Sigmoid colon (tissue), 7 donors: Measurements from ENCODE around the gene KRTAP10-12. TPM values are rescaled to one million over a fixed set of nuclear protein-coding genes. Genes with fewer than 3 reads are reported as not detected.
"Not testable (repeated sequence)": the region's sequence is repeated elsewhere in the genome, so short reads cannot be mapped to it uniquely, and the experiment has no call there.

Source experiments
- DNase-seq: peaks from one replicate; pipeline ENCODE4 v3.0.0-alpha.2; 2019
- H3K27ac ChIP-seq, 4 donors: fragments of 200-600 bp; sonication (generic); one replicate each; pipeline ENCODE4 v1.5.1; 2016 to 2019; ENCODE audit warnings: mild to moderate bottlenecking in 1 of 4
- H3K27me3 ChIP-seq, 3 donors: fragments of 200-600 bp; sonication (generic); one replicate each; pipeline ENCODE4 v1.5.1; 2019; ENCODE audit warnings: mild to moderate bottlenecking in 1 of 3
- H3K36me3 ChIP-seq, 4 donors: fragments of 200-600 bp; sonication (generic); one replicate each; pipeline ENCODE4 v1.5.1; 2016 to 2019
- H3K4me1 ChIP-seq, 4 donors: fragments of 200-600 bp; sonication (generic); one replicate each; pipeline ENCODE4 v1.5.1; 2017 to 2019
- H3K4me3 ChIP-seq, 4 donors: fragments of 200-600 bp; sonication (generic); one replicate each; pipeline ENCODE4 v1.5.1; 2017 to 2019; ENCODE audit warnings: mild to moderate bottlenecking in 2 of 4, moderate library complexity in 1 of 4
- H3K9me3 ChIP-seq, 4 donors: fragments of 200-600 bp in 3 of 4; sonication (generic) in 3 of 4; one replicate each; pipeline versions ENCODE4 v1.5.1 to v1.6.1; 2013 to 2019
- EP300 ChIP-seq, 4 donors: sonication (generic); formaldehyde crosslinking; IDR thresholded peaks; one replicate each; pipeline ENCODE4 v1.6.1; 2017; ENCODE audit warnings: antibody characterized with exemption in 4 of 4
- POLR2A ChIP-seq, 2 donors: fragments of 450-650 bp; IDR thresholded peaks; one replicate each; pipeline ENCODE4 v1.6.1; 2016; ENCODE audit warnings: antibody characterized with exemption in 2 of 2, mild to moderate bottlenecking in 2 of 2, moderate library complexity in 2 of 2
- POLR2AphosphoS5 ChIP-seq, 4 donors: sonication (generic); formaldehyde crosslinking; IDR thresholded peaks; one replicate each; pipeline ENCODE4 v1.6.1; 2017; ENCODE audit warnings: antibody characterized with exemption in 4 of 4
- WGBS, 2 donors: extraction: QIAGEN DNeasy Blood & Tissue Kit; methylation state at CpG; one replicate each; pipeline ENCODE4 v1.1.7; 2013; 5-methylcytosine and 5-hydroxymethylcytosine counted together
- intact Hi-C: fragments of 100-400 bp; cut with DNase I; formaldehyde crosslinking; loops from one replicate; pipeline ENCODE4 v1.15.1; 2023
- polyA plus RNA-seq, 3 donors: library from polyadenylated mRNA; stranded (reverse); fragments of 200-250 nt; gene quantifications; one replicate each; pipeline ENCODE4 v1.2.3, GENCODE V29; 2013
- total RNA-seq, 4 donors: library from RNA; depleted of rRNA; stranded (reverse); fragments of >200 nt; gene quantifications; one replicate each; pipeline ENCODE4 v1.1.0, GENCODE V29; 2016
- TF ChIP-seq, protein P1 (sequence below), 4 experiments: fragments of 450-650 bp in 3 of 4; fragments of 200-600 bp in 1 of 4; IDR thresholded peaks; one replicate each; pipeline ENCODE4 v1.5.1; 2016 to 2019; ENCODE audit warnings: antibody characterized with exemption in 4 of 4, mild to moderate bottlenecking in 3 of 4, moderate library complexity in 2 of 4
- donor health status: healthy with polysubstance abuse.
- donor health status: Bipolar disorder and iron deficiency.
- donor health status: healthy.

KRTAP10-12 gene
- total and polyA plus RNA-seq, 7 donors: not detected

DNA sequence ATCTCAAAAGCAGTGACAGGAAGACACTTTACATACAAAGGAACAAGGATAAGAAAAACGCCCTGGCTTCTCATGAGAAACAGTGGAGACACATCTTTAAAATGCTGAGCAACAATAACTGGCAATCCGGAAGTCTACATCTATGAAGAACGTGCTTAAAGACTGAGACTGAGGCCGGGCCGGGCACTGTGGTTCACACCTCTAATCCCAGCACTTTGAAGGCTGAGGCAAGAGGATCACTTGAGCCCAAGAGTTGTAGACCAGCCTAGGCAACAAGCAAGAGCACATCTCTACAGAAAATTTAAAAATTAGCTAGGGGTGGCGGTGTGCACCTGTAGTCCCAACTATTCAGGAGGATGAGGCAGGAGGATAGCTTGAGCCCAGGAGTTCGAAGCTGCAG is 12.9 kb upstream of the KRTAP10-12 start:
- Histone ChIP-seq H3K36me3 (no peaks in the 10 kb centered on the region), H3K4me3 (no peak overlapping the region), H3K27ac (no peak overlapping the region), H3K4me1 (no peaks in the 10 kb centered on the region), H3K27me3 (peaks cover 0 to 37% (median 8%) of the 10 kb centered on the region in 3 donors), H3K9me3 (no peaks in the 10 kb centered on the region)
- intact Hi-C loops: no loop called here
- WGBS, 2 donors: 64 to 81% methylated on average over 7 of the region's 7 CpGs
- no peak for TF ChIP-seq POLR2A (IDR thresholded peaks at IDR 0.05)
- no peak for TF ChIP-seq EP300 (IDR thresholded peaks at IDR 0.05)
- TF ChIP-seq POLR2AphosphoS5 (IDR thresholded peaks at IDR 0.05): no peak
- TF ChIP-seq, protein P1, sequence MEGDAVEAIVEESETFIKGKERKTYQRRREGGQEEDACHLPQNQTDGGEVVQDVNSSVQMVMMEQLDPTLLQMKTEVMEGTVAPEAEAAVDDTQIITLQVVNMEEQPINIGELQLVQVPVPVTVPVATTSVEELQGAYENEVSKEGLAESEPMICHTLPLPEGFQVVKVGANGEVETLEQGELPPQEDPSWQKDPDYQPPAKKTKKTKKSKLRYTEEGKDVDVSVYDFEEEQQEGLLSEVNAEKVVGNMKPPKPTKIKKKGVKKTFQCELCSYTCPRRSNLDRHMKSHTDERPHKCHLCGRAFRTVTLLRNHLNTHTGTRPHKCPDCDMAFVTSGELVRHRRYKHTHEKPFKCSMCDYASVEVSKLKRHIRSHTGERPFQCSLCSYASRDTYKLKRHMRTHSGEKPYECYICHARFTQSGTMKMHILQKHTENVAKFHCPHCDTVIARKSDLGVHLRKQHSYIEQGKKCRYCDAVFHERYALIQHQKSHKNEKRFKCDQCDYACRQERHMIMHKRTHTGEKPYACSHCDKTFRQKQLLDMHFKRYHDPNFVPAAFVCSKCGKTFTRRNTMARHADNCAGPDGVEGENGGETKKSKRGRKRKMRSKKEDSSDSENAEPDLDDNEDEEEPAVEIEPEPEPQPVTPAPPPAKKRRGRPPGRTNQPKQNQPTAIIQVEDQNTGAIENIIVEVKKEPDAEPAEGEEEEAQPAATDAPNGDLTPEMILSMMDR (IDR thresholded peaks at IDR 0.05): no peak
- no peak for DNase-seq

DNA sequence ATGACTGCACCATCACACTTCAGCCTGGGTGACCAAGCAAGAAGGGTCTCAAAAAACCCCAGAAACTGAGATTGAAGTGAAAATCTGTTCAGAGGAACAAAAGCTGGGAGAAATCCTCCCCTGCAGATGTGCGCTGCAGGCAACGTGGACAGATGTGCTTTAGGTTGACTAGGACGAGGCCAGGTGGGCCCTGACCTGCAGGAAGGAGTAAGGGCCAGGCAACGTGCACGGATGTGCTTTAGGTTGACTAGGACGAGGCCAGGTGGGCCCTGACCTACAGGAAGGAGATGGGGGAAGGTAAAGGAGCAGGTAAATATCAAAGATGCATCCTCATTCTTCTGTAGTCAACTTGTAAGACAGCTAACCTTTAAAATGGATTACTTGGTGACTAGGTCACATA is 12.5 kb upstream of the KRTAP10-12 start:
- WGBS, 2 donors: 49 to 76% methylated on average over 6 of the region's 6 CpGs
- Histone ChIP-seq H3K4me3 (no peak overlapping the region), H3K27ac (no peak overlapping the region), H3K9me3 (no peaks in the 10 kb centered on the region), H3K36me3 (no peaks in the 10 kb centered on the region), H3K27me3 (peaks cover 0 to 37% (median 8%) of the 10 kb centered on the region in 3 donors), H3K4me1 (no peaks in the 10 kb centered on the region)
- DNase-seq: no peak
- TF ChIP-seq, protein P1 (IDR thresholded peaks at IDR 0.05): no peak
- TF ChIP-seq EP300 (IDR thresholded peaks at IDR 0.05): no peak
- no peak for TF ChIP-seq POLR2A (IDR thresholded peaks at IDR 0.05)
- TF ChIP-seq POLR2AphosphoS5 (IDR thresholded peaks at IDR 0.05): no peak
- intact Hi-C loops: no loop called here

- DNase-seq, intact Hi-C loops: not testable (repeated sequence)
These were observed 11.9 kb upstream of the KRTAP10-12 start for GRCh38 chr21:44685050-44685449.

DNA sequence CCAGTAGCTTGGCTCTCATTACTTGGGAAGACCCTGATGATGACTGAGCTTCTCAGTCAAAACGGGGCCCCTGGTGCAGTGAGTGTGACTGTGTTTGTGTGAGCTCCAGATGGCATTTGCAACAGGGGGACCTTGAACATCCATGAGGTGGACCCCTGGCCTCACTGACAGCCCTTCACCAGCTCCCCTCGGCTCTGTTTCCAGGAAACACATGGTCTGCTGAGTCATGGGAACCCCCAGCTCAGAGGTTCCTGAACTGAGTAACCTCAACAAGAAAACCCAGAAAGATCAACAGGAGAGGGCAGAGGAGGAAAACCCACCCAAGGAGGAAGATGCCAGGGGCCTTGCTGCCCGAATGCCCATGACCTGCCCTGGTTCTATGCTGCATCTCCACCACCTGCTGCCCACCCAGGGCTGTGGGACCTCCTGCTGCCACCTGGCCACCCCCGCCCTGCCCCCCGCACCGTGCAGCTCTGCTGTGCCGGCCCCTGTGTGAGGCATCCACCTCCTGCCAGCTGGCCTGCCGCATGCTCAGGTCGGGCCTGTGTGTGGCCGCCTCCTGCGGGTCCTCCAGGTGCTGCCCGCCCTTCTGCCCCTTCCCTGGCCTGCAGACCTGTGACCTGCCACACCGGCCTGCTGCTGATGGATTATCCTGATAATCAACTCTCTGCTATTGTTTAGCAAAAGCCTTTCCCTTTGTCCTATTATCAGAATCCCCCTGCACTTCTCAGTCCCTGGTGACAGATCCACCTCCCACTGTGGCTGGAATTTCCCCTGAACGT is 10.8 kb upstream of the KRTAP10-12 start:
- DNase-seq: no peak
- no peak for TF ChIP-seq POLR2AphosphoS5 (IDR thresholded peaks at IDR 0.05)
- TF ChIP-seq EP300 (IDR thresholded peaks at IDR 0.05): no peak

More at GRCh38 chr21:44685050-44685449, 11.9 kb upstream of the KRTAP10-12 start:
- H3K9me3 ChIP-seq, H3K4me3 ChIP-seq, H3K4me1 ChIP-seq, H3K27ac ChIP-seq, H3K36me3 ChIP-seq: not testable (repeated sequence)
- 72 to 91% methylated on average over 6 of the region's 6 CpGs for WGBS, 2 donors
- peaks cover 0 to 37% (median 8%) of the 10 kb centered on the region in 3 donors for H3K27me3 ChIP-seq

DNA sequence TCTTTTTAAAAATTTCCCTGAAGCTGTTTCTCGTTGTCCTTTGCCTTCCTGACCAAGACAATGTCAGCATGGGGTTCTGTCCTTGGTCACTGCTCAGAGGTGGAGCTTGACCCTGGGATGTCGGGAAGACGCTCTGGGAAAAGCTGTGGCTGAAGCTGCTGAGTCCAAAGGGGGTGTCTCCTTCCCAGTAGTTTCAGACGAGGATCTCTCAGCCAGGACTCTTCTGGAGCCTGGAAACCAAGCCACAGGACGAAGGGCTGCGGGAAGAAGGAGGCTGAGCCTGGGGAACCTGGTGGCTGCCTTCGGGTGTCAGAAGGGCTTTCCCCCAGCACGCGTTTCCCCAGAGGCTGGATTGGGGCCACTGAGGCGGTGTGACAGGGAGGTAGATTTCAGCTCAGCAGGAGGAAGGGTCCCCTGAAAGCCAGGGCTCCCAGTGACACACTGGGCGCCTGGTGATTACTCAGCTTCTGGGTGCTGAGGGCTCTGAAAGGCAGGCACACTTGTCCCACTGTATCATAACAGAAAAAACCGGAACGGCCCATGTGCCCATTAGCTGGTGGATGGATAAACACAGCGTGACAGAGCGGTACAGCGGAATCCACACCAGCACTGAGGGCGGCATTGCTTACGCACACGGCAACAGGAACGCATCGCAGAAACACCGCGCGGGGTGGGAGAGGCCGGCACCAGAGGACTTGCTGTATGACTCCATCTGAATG is 10.0 kb upstream of the KRTAP10-12 start:
- no peak for TF ChIP-seq POLR2A (IDR thresholded peaks at IDR 0.05)
- TF ChIP-seq, protein P1 (IDR thresholded peaks at IDR 0.05): no peak
- no peak for TF ChIP-seq EP300 (IDR thresholded peaks at IDR 0.05)
- TF ChIP-seq POLR2AphosphoS5 (IDR thresholded peaks at IDR 0.05): no peak
- WGBS, 2 donors: 70 to 78% methylated on average over 25 of the region's 25 CpGs
- Histone ChIP-seq H3K4me1 (no peaks in the 10 kb centered on the region), H3K9me3 (no peaks in the 10 kb centered on the region), H3K36me3 (no peaks in the 10 kb centered on the region), H3K27me3 (peaks cover 0 to 31% (median 8%) of the 10 kb centered on the region in 3 donors), H3K27ac (no peak overlapping the region), H3K4me3 (no peak overlapping the region)
- no peak for DNase-seq
- intact Hi-C loops: no loop called here

More for the DNA sequence above, 10.8 kb upstream of the KRTAP10-12 start:
- Histone ChIP-seq H3K9me3 (no peaks in the 10 kb centered on the region), H3K27ac (no peak overlapping the region), H3K4me1 (no peaks in the 10 kb centered on the region), H3K4me3 (no peak overlapping the region), H3K27me3 (peaks cover 0 to 31% (median 8%) of the 10 kb centered on the region in 3 donors), H3K36me3 (no peaks in the 10 kb centered on the region)
- intact Hi-C loops: no loop called here
- WGBS, 2 donors: 31 to 46% methylated on average over 14 of the region's 14 CpGs
